Fibroblast of lung (primary cell): ENCODE measurements around the gene MRPS21. TPM values are rescaled to one million over a fixed set of nuclear protein-coding genes. Genes with fewer than 3 reads are reported as not detected.
A peak's percentile ranks its signal among the peaks of the same experiment; 100 is the strongest.

Experiments
- DNase-seq, 2 donors: peaks; one replicate each; pipeline versions ENCODE4 v3.0.0 to v3.0.0-alpha.2; 2010; ENCODE audit warnings: low read depth in 2 of 2
- H2AFZ ChIP-seq: 2 replicates; pipeline ENCODE4 v1.5.1; 2012; ENCODE audit warnings: low read length, control low read depth, inconsistent platforms
- H3K27ac ChIP-seq: 2 replicates; pipeline ENCODE4 v1.5.1; 2011; ENCODE audit warnings: low read length, control low read depth; ENCODE audit not compliant: insufficient read depth
- H3K27me3 ChIP-seq: 2 replicates; pipeline ENCODE4 v1.5.1; 2011; ENCODE audit warnings: mild to moderate bottlenecking, low read length; ENCODE audit not compliant: control insufficient read depth, insufficient read depth
- H3K36me3 ChIP-seq: 2 replicates; pipeline ENCODE4 v1.5.1; 2011; ENCODE audit warnings: low read length; ENCODE audit not compliant: control insufficient read depth, insufficient read depth
- H3K4me1 ChIP-seq: 2 replicates; pipeline ENCODE4 v1.5.1; 2011; ENCODE audit warnings: low read length; ENCODE audit not compliant: control insufficient read depth, insufficient read depth; ENCODE audit errors: extremely low read depth
- H3K4me2 ChIP-seq: 2 replicates; pipeline ENCODE4 v1.5.1; 2011; ENCODE audit warnings: low read length, control low read depth; ENCODE audit not compliant: insufficient read depth; ENCODE audit errors: extremely low read depth
- H3K4me3 ChIP-seq, 4 experiments: fragments of 200-600 bp in 1 of 4; sonication (generic) in 1 of 4; replicated peaks in 1 of 4; 2 replicates each; pipeline ENCODE4 v1.5.1; 2011 to 2016; ENCODE audit warnings: low read length in 4 of 4, low read depth in 3 of 4, mild to moderate bottlenecking in 3 of 4, control low read depth in 2 of 4, inconsistent platforms in 1 of 4, mixed read lengths in 1 of 4; ENCODE audit not compliant: insufficient read depth in 1 of 4; ENCODE audit errors: control extremely low read depth in 1 of 4
- H3K79me2 ChIP-seq: 2 replicates; pipeline ENCODE4 v1.5.1; 2012; ENCODE audit warnings: mild to moderate bottlenecking, low read length, inconsistent platforms; ENCODE audit not compliant: control insufficient read depth, insufficient read depth
- H3K9ac ChIP-seq: 2 replicates; pipeline ENCODE4 v1.5.1; 2011; ENCODE audit warnings: mild to moderate bottlenecking, low read length, control low read depth; ENCODE audit not compliant: insufficient read depth
- H3K9me3 ChIP-seq: 2 replicates; pipeline ENCODE4 v1.5.1; 2012; ENCODE audit warnings: low read depth, low read length; ENCODE audit not compliant: control insufficient read depth, insufficient read depth
- H4K20me1 ChIP-seq: 2 replicates; pipeline ENCODE4 v1.5.1; 2011; ENCODE audit warnings: low read length; ENCODE audit not compliant: control insufficient read depth, insufficient read depth; ENCODE audit errors: extremely low read depth
- EZH2 ChIP-seq: IDR thresholded peaks from 2 replicates; pipeline ENCODE4 v1.5.1; 2012; ENCODE audit warnings: low read length, control low read depth, mild to moderate bottlenecking; ENCODE audit errors: missing control alignments
- polyA plus RNA-seq, 2 donors: library from polyadenylated mRNA; depleted of rRNA in 1 of 2; stranded (reverse) in 1 of 2; unstranded in 1 of 2; fragments of >200 nt; gene quantifications; 2 replicates each; pipeline ENCODE4 v1.2.1, GENCODE V29; 2011 to 2012; ENCODE audit warnings: missing spikeins in 1 of 2
- total RNA-seq: library from RNA; depleted of rRNA; stranded (reverse); fragments of >200 nt; gene quantifications from 2 replicates; pipeline ENCODE4 v1.2.1, GENCODE V29; 2014
- TF ChIP-seq, protein P1 (sequence below), 2 donors: IDR thresholded peaks in 1 of 2; conservative IDR thresholded peaks in 1 of 2; 1 replicate in 1 of 2; 2 replicates in 1 of 2; pipeline ENCODE4 v1.5.1; 2011 to 2012; ENCODE audit warnings: low read length in 2 of 2, control low read depth in 1 of 2, inconsistent platforms in 1 of 2, low read depth in 1 of 2, mild to moderate bottlenecking in 1 of 2

MRPS21 gene
- total and polyA plus RNA-seq, 2 donors (not counting 1 experiment from before 2014, with no cell fraction given): 54.7 to 74.1 TPM

- DNase-seq: no peak
- H3K4me1 ChIP-seq: peaks cover 2% of the 10 kb centered on the region
- no peaks in the 10 kb centered on the region for H4K20me1 ChIP-seq
- peak overlapping the region; percentile 67 for H3K27ac ChIP-seq
- TF ChIP-seq EZH2: no peak
- TF ChIP-seq, protein P1, sequence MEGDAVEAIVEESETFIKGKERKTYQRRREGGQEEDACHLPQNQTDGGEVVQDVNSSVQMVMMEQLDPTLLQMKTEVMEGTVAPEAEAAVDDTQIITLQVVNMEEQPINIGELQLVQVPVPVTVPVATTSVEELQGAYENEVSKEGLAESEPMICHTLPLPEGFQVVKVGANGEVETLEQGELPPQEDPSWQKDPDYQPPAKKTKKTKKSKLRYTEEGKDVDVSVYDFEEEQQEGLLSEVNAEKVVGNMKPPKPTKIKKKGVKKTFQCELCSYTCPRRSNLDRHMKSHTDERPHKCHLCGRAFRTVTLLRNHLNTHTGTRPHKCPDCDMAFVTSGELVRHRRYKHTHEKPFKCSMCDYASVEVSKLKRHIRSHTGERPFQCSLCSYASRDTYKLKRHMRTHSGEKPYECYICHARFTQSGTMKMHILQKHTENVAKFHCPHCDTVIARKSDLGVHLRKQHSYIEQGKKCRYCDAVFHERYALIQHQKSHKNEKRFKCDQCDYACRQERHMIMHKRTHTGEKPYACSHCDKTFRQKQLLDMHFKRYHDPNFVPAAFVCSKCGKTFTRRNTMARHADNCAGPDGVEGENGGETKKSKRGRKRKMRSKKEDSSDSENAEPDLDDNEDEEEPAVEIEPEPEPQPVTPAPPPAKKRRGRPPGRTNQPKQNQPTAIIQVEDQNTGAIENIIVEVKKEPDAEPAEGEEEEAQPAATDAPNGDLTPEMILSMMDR (conservative IDR thresholded peaks at IDR 0.05 in 1 of 2, IDR thresholded peaks at IDR 0.05 in 1 of 2; ENCODE audit: low read depth in 1 of 2, low read length in 2 of 2): no peak
- peak overlapping the region; percentile 19 for H2AFZ ChIP-seq
- no peaks in the 10 kb centered on the region for H3K27me3 ChIP-seq
- H3K36me3 ChIP-seq: peaks cover 1% of the 10 kb centered on the region
- peak overlapping the region; percentile 26 to 93 (median 54) for H3K4me3 ChIP-seq
- no peaks in the 10 kb centered on the region for H3K9me3 ChIP-seq
- peaks cover 27% of the 10 kb centered on the region for H3K79me2 ChIP-seq
- H3K9ac ChIP-seq: no peak overlapping the region
- peak overlapping the region; percentile 42 for H3K4me2 ChIP-seq
These were observed 27.0 kb downstream of the MRPS21 start for GRCh38 chr1:150320667-150320978.

DNA sequence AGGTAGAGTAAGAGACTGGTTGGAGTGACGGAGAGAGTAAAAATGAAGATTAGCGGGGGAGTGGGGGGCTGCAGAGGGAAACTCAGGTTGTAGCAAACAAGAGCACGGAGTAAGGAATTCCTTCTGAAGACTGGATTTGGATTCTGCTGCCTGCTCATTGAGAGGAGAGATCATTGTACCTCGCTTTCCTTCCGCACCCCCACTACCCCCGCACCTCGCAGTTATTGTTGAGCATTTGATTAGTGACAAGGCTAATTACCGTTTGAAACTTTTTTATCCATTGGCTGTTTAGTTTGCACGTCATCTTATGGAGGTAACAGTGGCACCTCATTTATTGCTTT is 28.1 kb downstream of the MRPS21 start:
- Histone ChIP-seq H3K36me3 (peaks cover 4% of the 10 kb centered on the region), H3K9me3 (no peaks in the 10 kb centered on the region), H3K4me2 (peak overlapping the region; percentile 69), H4K20me1 (no peaks in the 10 kb centered on the region), H3K27ac (peak overlapping the region; percentile 67), H2AFZ (peak overlapping the region; percentile 42), H3K27me3 (no peaks in the 10 kb centered on the region), H3K9ac (peak overlapping the region; percentile 54), H3K4me1 (peaks cover 2% of the 10 kb centered on the region), H3K79me2 (peaks cover 27% of the 10 kb centered on the region), H3K4me3 (peak overlapping the region; percentile 64 to 98 (median 80))
- peak in 1 of 2 donors; percentile 3 for DNase-seq
- TF ChIP-seq, protein P1 (conservative IDR thresholded peaks at IDR 0.05 in 1 of 2, IDR thresholded peaks at IDR 0.05 in 1 of 2; ENCODE audit: low read depth in 1 of 2, low read length in 2 of 2): no peak

DNA sequence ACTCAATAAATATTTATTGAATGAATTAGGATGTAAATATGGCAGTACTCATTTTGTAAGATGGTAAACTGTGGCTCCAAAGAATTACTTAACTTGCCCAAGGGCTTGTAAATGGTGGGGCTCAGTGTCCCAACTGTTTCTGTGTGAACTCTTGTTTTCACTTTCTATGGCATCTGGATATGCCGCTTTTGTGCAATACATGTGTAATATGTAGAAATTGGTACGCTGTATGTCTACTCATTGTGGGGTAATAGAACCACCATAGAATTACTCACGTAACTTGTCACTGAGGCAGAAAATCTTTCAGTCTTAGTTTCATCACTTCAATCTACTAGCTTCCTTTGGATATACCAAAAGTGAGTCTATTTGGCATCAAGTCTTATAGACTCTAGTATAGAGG is 28.6 kb downstream of the MRPS21 start:
- Histone ChIP-seq H3K27me3 (no peaks in the 10 kb centered on the region), H3K36me3 (peaks cover 4% of the 10 kb centered on the region), H3K27ac (peak overlapping the region; percentile 8), H4K20me1 (no peaks in the 10 kb centered on the region), H3K4me3 (peak overlapping the region; percentile 64 to 98 (median 80)), H3K79me2 (peaks cover 27% of the 10 kb centered on the region), H3K9me3 (no peaks in the 10 kb centered on the region), H2AFZ (no peak overlapping the region), H3K4me1 (peaks cover 2% of the 10 kb centered on the region), H3K9ac (no peak overlapping the region), H3K4me2 (peak overlapping the region; percentile 69)
- TF ChIP-seq EZH2: no peak
- TF ChIP-seq, protein P1 (conservative IDR thresholded peaks at IDR 0.05 in 1 of 2, IDR thresholded peaks at IDR 0.05 in 1 of 2; ENCODE audit: low read depth in 1 of 2, low read length in 2 of 2): no peak
- DNase-seq: peak in 1 of 2 donors; percentile 27
